HG03442 (cell line): ENCODE results near the gene NUMA1.

Source experiments
- ATAC-seq: cut with Tn5 transposase; IDR thresholded peaks from one replicate; pipeline ENCODE4 v1.9.1; 2021; ENCODE audit warnings: mild to moderate bottlenecking, moderate library complexity; ENCODE audit not compliant: unreplicated experiment

NUMA1 gene

GRCh38 chr11:72024069-72024754 is 56.1 kb downstream of the NUMA1 start:
- ATAC-seq: no peak

- ATAC-seq: no peak
Observed at GRCh38 chr11:72023335-72023734, 57.0 kb downstream of the NUMA1 start.

- ATAC-seq: no peak
Observed at GRCh38 chr11:72018171-72018570, 62.2 kb downstream of the NUMA1 start.

GRCh38 chr11:72015511-72016061 is 64.8 kb downstream of the NUMA1 start:
- ATAC-seq: no peak

- no peak for ATAC-seq
Observed at GRCh38 chr11:72014761-72015320, 65.5 kb downstream of the NUMA1 start.

- no peak for ATAC-seq
Observed at GRCh38 chr11:72013765-72014711, 66.3 kb downstream of the NUMA1 start.

- ATAC-seq: no peak
Observed at GRCh38 chr11:72012897-72013721, 67.2 kb downstream of the NUMA1 start.

GRCh38 chr11:72012091-72012630 is 68.2 kb downstream of the NUMA1 start:
- no peak for ATAC-seq

- ATAC-seq: no peak
Observed at GRCh38 chr11:72010529-72011233, 69.7 kb downstream of the NUMA1 start.

- ATAC-seq: no peak
Observed at GRCh38 chr11:72009156-72009555, 71.2 kb downstream of the NUMA1 start.

GRCh38 chr11:72008728-72009127 is 71.6 kb downstream of the NUMA1 start:
- no peak for ATAC-seq

GRCh38 chr11:72007587-72007986 is 72.8 kb downstream of the NUMA1 start:
- no peak for ATAC-seq

GRCh38 chr11:72007089-72007476 is 73.3 kb downstream of the NUMA1 start:
- ATAC-seq: no peak

GRCh38 chr11:72006309-72007088 is 73.8 kb downstream of the NUMA1 start:
- no peak for ATAC-seq

- no peak for ATAC-seq
Observed at GRCh38 chr11:72005347-72006260, 74.7 kb downstream of the NUMA1 start.

GRCh38 chr11:72004515-72005346 is 75.6 kb downstream of the NUMA1 start:
- no peak for ATAC-seq

- no peak for ATAC-seq
Observed at GRCh38 chr11:72003776-72004171, 76.6 kb downstream of the NUMA1 start.
